Measurements from ENCODE around the gene SMIM41. TPM values are rescaled to one million over a fixed set of nuclear protein-coding genes. Genes with fewer than 3 reads are reported as not detected.

Gene SMIM41
- polyA plus RNA-seq, 3 donors from 2014 or later, result not detected

GRCh38 chr12:52121824-52122539 is 42.5 kb downstream of the SMIM41 start:
- Mint-ChIP-seq H3K4me3 (no peak overlapping the region), H3K27ac (no peak overlapping the region), H3K36me3 (no peaks in the 10 kb centered on the region), H3K9me3 (peaks cover 0 to 2% (median 0%) of the 10 kb centered on the region in 6 donors), H3K4me1 (no peaks in the 10 kb centered on the region), H3K27me3 (ENCODE audit: low read depth in 3 of 3) (peaks cover 1 to 21% (median 11%) of the 10 kb centered on the region in 3 donors)
- peak; percentile 17 to 40 (median 20) for DNase-seq

GRCh38 chr12:52122540-52122871 is 43.0 kb downstream of the SMIM41 start:
- Mint-ChIP-seq H3K27me3 (ENCODE audit: low read depth in 3 of 3) (peaks cover 1 to 22% (median 11%) of the 10 kb centered on the region in 3 donors), H3K4me1 (no peaks in the 10 kb centered on the region), H3K36me3 (no peaks in the 10 kb centered on the region), H3K9me3 (peaks cover 0 to 2% (median 0%) of the 10 kb centered on the region in 6 donors), H3K4me3 (no peak overlapping the region), H3K27ac (no peak overlapping the region)
- DNase-seq, result no peak

DNA sequence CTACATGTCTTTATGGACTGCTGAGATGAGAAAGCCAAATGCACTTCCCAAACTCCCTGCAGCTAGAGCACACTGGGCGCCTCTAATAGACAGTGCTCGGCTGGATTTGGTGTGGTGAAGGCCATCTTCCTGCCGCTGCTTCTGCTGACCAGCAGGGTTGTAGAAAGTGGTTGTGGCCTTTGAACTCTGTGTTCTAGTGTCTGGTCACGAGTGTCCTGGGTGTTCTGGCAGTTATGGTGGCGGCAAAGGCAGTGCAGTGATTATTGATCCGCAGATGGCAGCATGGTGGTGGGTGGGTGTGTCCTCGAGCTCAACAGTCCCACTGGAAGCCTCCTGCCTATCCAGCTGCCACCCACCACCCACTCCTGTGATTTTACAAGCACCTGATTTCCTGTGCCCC is 43.4 kb downstream of the SMIM41 start:
- peaks cover 1 to 25% (median 11%) of the 10 kb centered on the region in 3 donors for H3K27me3 Mint-ChIP-seq (ENCODE audit: low read depth in 3 of 3)
- H3K36me3 Mint-ChIP-seq, result no peaks in the 10 kb centered on the region
- no peak for DNase-seq
- peaks cover 0 to 2% (median 0%) of the 10 kb centered on the region in 6 donors for H3K9me3 Mint-ChIP-seq
- no peak overlapping the region for H3K4me3 Mint-ChIP-seq
- H3K4me1 Mint-ChIP-seq, result no peaks in the 10 kb centered on the region
- H3K27ac Mint-ChIP-seq, result no peak overlapping the region

- Mint-ChIP-seq H3K36me3 (no peaks in the 10 kb centered on the region), H3K4me1 (no peaks in the 10 kb centered on the region), H3K27me3 (ENCODE audit: low read depth in 3 of 3) (peaks cover 4 to 27% (median 11%) of the 10 kb centered on the region in 3 donors), H3K9me3 (peaks cover 0 to 2% (median 0%) of the 10 kb centered on the region in 6 donors), H3K27ac (no peak overlapping the region), H3K4me3 (no peak overlapping the region)
- DNase-seq, result no peak
These were observed 44.1 kb downstream of the SMIM41 start for GRCh38 chr12:52123487-52124186.

GRCh38 chr12:52125476-52125900 is 46.0 kb downstream of the SMIM41 start:
- DNase-seq, result no peak
- no peaks in the 10 kb centered on the region for H3K36me3 Mint-ChIP-seq
- peaks cover 4 to 21% (median 10%) of the 10 kb centered on the region in 3 donors for H3K27me3 Mint-ChIP-seq (ENCODE audit: low read depth in 3 of 3)
- peaks cover 0 to 1% (median 0%) of the 10 kb centered on the region in 6 donors for H3K9me3 Mint-ChIP-seq
- no peak overlapping the region for H3K27ac Mint-ChIP-seq
- H3K4me1 Mint-ChIP-seq, result no peaks in the 10 kb centered on the region
- H3K4me3 Mint-ChIP-seq, result no peak overlapping the region

- Mint-ChIP-seq H3K36me3 (no peaks in the 10 kb centered on the region), H3K4me1 (no peaks in the 10 kb centered on the region), H3K27ac (no peak overlapping the region), H3K9me3 (no peaks in the 10 kb centered on the region), H3K27me3 (ENCODE audit: low read depth in 3 of 3) (peaks cover 4 to 17% (median 10%) of the 10 kb centered on the region in 3 donors), H3K4me3 (no peak overlapping the region)
- no peak for DNase-seq
These were observed 46.6 kb downstream of the SMIM41 start for GRCh38 chr12:52126050-52126604.

- no peak overlapping the region for H3K4me3 Mint-ChIP-seq
- H3K36me3 Mint-ChIP-seq, result no peaks in the 10 kb centered on the region
- no peak for DNase-seq
- no peaks in the 10 kb centered on the region for H3K9me3 Mint-ChIP-seq
- no peaks in the 10 kb centered on the region for H3K4me1 Mint-ChIP-seq
- H3K27ac Mint-ChIP-seq, result no peak overlapping the region
- H3K27me3 Mint-ChIP-seq (ENCODE audit: low read depth in 3 of 3), result peaks cover 4 to 18% (median 11%) of the 10 kb centered on the region in 3 donors
These were observed 47.4 kb downstream of the SMIM41 start for GRCh38 chr12:52126605-52127578.

DNA sequence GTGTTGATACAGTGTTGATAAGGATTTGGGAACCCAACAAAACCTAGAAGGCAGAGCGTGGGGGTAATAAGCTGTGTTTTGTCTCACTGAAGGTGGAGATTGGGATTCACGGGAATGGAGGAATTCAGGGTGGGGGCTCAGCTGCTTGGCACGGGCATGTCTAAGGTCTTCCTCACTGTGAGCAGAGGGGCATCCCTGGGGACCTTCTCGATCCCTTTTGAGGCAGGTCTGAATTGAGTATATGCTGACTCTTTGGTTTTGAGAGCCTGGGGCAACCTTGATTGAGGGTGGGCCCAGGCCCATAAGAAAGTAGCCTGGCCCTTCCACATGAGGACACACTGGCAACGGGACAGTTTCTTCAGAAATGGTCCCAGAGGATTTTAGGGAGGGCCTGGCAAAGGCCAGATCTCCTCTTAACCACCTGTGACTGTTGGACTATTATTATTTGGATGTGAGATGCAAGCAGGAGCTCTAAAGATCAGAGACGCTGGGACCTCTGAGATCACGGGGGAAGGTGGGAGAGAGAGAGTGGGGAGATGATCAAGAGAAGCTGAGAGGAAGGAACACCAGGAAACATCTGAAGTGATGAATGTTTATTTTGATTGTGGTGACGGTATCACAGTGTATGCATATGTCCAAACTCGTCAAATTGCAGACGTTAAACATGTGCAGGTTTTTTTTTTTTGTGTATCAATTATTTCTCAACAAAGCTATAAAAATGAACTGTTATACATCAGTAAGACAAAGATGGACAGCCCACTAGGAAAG is 48.4 kb downstream of the SMIM41 start:
- DNase-seq, result no peak
- Mint-ChIP-seq H3K4me3 (no peak overlapping the region), H3K27me3 (ENCODE audit: low read depth in 3 of 3) (peaks cover 4 to 16% (median 12%) of the 10 kb centered on the region in 3 donors), H3K9me3 (no peaks in the 10 kb centered on the region), H3K27ac (no peak overlapping the region), H3K4me1 (no peaks in the 10 kb centered on the region), H3K36me3 (no peaks in the 10 kb centered on the region)

GRCh38 chr12:52130711-52131110 is 51.2 kb downstream of the SMIM41 start:
- Mint-ChIP-seq H3K4me3 (no peak overlapping the region), H3K27me3 (ENCODE audit: low read depth in 3 of 3) (peaks cover 3 to 14% (median 6%) of the 10 kb centered on the region in 3 donors), H3K36me3 (no peaks in the 10 kb centered on the region), H3K9me3 (no peaks in the 10 kb centered on the region), H3K27ac (no peak overlapping the region), H3K4me1 (no peaks in the 10 kb centered on the region)
- DNase-seq, result no peak

GRCh38 chr12:52132754-52133161 is 53.3 kb downstream of the SMIM41 start:
- Mint-ChIP-seq H3K9me3 (no peaks in the 10 kb centered on the region), H3K36me3 (no peaks in the 10 kb centered on the region), H3K4me3 (no peak overlapping the region), H3K27me3 (ENCODE audit: low read depth in 3 of 3) (peaks cover 3 to 11% (median 5%) of the 10 kb centered on the region in 3 donors), H3K4me1 (no peaks in the 10 kb centered on the region), H3K27ac (no peak overlapping the region)
- DNase-seq, result no peak

DNA sequence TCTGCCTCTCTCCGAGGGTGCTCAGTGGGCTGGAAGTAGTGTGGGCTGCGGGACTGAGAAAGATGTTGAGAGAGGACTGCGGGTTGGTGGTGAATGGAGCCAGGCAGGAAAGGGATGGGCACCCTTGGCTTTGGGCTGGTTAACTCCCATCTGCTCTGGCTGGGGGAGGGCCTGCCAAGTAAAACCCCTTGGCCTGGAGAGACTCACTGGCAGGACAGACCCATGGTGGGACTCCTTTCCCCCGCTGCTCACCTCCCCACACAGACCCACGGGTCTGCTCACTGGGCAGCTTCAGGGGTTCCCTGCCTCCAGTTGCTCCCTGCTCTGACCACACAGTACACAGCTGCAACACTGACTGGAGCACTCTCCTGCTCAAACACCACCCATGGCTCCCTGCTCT is 58.2 kb downstream of the SMIM41 start:
- Mint-ChIP-seq H3K36me3 (no peaks in the 10 kb centered on the region), H3K27me3 (ENCODE audit: low read depth in 3 of 3) (peaks cover 2 to 9% (median 8%) of the 10 kb centered on the region in 3 donors), H3K27ac (no peak overlapping the region), H3K4me1 (no peaks in the 10 kb centered on the region), H3K9me3 (no peaks in the 10 kb centered on the region), H3K4me3 (no peak overlapping the region)
- DNase-seq, result no peak

DNA sequence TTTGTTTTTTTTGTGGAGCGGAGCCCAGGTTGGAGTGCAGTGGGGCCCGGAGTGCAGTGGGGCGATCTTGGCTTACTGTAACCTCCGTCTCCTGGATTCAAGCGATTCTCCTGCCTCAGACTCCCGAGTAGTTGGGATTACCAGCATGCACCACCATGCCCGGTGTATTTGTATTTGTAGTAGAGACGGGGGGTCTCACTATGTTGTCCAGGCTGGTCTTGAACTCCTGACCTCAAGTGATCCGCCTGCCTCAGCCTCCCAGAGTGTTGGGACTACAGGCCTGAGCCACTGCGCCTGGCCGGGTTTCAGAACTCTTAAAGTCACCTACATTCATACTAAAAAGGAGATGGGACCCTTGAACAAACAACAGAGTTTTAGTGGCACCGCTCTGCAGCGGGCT is 59.6 kb downstream of the SMIM41 start:
- Mint-ChIP-seq H3K4me3 (no peak overlapping the region), H3K27me3 (ENCODE audit: low read depth in 3 of 3) (peaks cover 2 to 9% (median 8%) of the 10 kb centered on the region in 3 donors), H3K4me1 (no peaks in the 10 kb centered on the region), H3K36me3 (no peaks in the 10 kb centered on the region), H3K27ac (no peak overlapping the region), H3K9me3 (no peaks in the 10 kb centered on the region)
- no peak for DNase-seq

- no peaks in the 10 kb centered on the region for H3K4me1 Mint-ChIP-seq
- no peak overlapping the region for H3K27ac Mint-ChIP-seq
- no peaks in the 10 kb centered on the region for H3K9me3 Mint-ChIP-seq
- no peaks in the 10 kb centered on the region for H3K36me3 Mint-ChIP-seq
- peaks cover 2 to 9% (median 8%) of the 10 kb centered on the region in 3 donors for H3K27me3 Mint-ChIP-seq (ENCODE audit: low read depth in 3 of 3)
- DNase-seq, result no peak
- H3K4me3 Mint-ChIP-seq, result no peak overlapping the region
These were observed 60.1 kb downstream of the SMIM41 start for GRCh38 chr12:52139579-52140062.
